Cardiac fibroblast (primary cell): ENCODE results near the gene SH2B3.

Experiments used
- DNase-seq, 2 donors: peaks; one replicate each; pipeline versions ENCODE4 v3.0.0 to v3.0.0-alpha.2; 2010; ENCODE audit warnings: low read depth in 2 of 2
- H3K4me3 ChIP-seq, 2 donors: replicated peaks in 1 of 2; 1 replicate in 1 of 2; 2 replicates in 1 of 2; pipeline ENCODE4 v1.5.1; 2011; ENCODE audit warnings: low read depth in 2 of 2, low read length in 2 of 2, mild to moderate bottlenecking in 2 of 2, moderate library complexity in 1 of 2
- CTCF ChIP-seq: IDR thresholded peaks from one replicate; pipeline ENCODE4 v1.5.1; 2011; ENCODE audit warnings: low read depth, mild to moderate bottlenecking, low read length, inconsistent platforms

Gene SH2B3

GRCh38 chr12:111424793-111425251 is 19.1 kb downstream of the SH2B3 start:
- no peak for TF ChIP-seq CTCF
- DNase-seq, result no peak
- no peak overlapping the region for H3K4me3 ChIP-seq

GRCh38 chr12:111425655-111426054 is 19.9 kb downstream of the SH2B3 start:
- no peak for DNase-seq
- no peak overlapping the region for H3K4me3 ChIP-seq
- no peak for TF ChIP-seq CTCF

- DNase-seq, result peak in 1 of 2 donors; percentile 73
- no peak for TF ChIP-seq CTCF
- H3K4me3 ChIP-seq, result no peak overlapping the region
These were observed 20.8 kb downstream of the SH2B3 start for GRCh38 chr12:111426344-111427185.

GRCh38 chr12:111427417-111428074 is 21.8 kb downstream of the SH2B3 start:
- no peak for DNase-seq
- no peak overlapping the region for H3K4me3 ChIP-seq
- no peak for TF ChIP-seq CTCF

GRCh38 chr12:111428081-111428727 is 22.5 kb downstream of the SH2B3 start:
- no peak for DNase-seq
- no peak for TF ChIP-seq CTCF
- no peak overlapping the region for H3K4me3 ChIP-seq

- DNase-seq, result no peak
- TF ChIP-seq CTCF, result no peak
- H3K4me3 ChIP-seq, result no peak overlapping the region
These were observed 23.0 kb downstream of the SH2B3 start for GRCh38 chr12:111428728-111429175.
